RKO (cell line): ENCODE data around the gene AGBL4.
A peak's percentile ranks its signal among the peaks of the same experiment; 100 is the strongest.
"Not testable (repeated sequence)": the region's sequence is repeated elsewhere in the genome, so short reads cannot be mapped to it uniquely, and the experiment has no call there.

Experiments used
- DNase-seq: peaks from one replicate; pipeline ENCODE4 v3.0.0-alpha.2; 2016; ENCODE audit warnings: low spot score

Gene AGBL4

DNA sequence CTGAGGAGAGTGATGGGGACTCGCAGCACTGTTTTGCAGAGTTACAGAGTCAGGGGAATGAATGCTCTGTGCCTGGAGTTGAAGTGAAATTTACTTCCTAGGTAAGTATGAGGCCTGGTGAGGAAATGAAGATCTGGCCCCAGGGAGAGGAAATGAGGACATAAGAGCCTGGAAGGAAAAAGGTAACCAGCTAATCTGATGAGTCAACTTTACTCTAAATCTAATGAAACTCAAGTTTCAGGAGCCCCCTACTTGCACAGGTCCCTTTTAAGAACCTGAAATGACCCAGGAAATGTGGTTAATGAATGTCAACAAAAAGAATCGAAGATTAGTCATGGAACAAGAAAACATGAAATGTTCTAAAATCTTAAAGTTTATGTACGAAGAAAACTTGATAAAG, 599.0 kb downstream of the AGBL4 start:
- no peak for DNase-seq

DNA sequence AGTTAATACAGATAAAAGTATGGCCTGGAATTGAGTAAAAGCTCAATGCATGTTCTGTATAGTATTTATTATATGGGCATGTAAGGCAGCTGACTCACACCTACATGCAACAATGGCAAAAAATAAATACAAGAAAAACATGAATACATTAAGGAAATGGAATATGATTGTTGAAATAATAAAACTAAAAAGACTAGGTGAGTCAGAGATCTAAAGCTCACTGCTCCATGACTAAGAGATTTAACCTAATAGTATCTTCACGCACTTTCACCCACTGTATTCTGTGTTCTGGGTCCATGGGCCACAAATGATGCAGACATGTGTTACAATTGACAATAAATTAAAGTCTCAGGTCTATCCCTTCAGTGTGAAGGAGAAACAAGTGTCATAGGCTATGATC, 607.0 kb downstream of the AGBL4 start:
- no peak for DNase-seq

DNA sequence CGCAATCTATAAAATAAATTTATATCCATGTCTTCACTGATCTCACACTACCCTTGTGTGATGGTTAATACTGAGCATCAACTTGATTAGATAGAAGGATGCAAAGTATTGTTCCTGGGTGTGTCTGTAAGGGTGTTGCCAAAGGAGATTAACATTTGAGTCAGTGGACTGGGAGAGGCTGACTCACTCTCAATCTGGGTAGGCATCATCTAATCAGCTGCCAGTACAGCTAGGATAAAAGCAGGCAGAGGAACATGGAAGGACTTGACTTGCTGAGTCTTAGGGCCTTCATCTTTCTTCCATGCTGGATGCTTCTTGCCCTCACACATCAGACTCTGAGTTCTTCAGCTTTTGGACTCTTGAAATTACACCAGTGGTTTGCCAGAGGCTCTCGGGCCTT, 615.4 kb downstream of the AGBL4 start:
- no peak for DNase-seq

DNA sequence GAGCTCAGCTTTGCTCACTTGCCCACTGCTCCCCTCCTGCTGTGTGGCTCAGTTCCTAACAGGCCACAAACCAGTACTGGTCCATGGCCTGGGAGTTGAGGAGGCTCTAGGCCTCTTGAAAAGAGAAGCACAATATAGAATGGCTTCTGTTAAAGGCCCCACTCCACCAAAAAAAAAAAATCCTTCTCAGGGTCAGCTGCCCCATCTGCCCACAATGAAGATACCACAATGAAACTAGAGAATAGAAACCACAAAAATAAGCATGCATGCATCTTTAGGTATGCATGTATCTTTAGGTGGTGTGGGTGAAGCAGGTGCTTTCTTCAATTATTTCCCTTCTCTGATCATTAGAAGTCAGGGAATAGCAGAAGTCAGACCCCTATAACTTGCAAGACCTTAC, 626.7 kb downstream of the AGBL4 start:
- DNase-seq = no peak

DNA sequence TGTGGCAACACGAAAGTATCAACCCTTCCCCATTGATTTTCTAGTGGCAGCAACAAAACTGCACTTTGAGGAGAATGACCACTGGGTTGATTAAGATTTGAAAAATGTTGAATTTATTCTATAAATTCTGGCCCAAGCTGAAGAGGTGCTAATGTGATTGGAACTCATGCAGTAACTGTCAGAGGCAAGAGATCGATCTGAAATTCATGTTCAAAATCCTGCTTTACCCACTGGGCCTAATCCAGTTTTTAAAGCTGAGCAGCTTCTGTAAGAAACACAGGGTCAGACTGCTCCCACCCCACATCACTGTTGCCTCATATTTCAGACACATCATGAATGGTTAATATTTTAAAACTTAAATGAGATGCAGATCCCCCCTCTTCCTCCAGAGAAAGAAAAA, 629.6 kb downstream of the AGBL4 start:
- no peak for DNase-seq

DNA sequence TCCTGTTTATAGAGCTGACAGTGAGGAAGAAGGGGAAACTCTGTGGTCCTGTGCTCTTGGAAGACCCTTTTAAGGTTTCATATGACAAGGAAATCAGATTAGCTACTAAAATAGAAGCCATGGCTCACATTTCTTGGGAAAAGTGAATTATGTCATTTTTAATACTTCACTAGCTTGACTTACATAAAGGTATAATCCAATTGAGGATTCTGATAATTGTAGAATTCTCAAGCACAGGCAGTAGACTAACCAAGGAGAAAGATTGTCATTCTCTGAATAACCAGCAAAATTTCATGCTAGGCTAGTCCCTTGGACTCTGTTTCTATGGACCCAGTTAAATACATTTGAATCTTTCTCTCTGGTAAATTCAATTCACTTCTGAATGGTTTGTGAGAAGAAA, 634.1 kb downstream of the AGBL4 start:
- DNase-seq = no peak

DNA sequence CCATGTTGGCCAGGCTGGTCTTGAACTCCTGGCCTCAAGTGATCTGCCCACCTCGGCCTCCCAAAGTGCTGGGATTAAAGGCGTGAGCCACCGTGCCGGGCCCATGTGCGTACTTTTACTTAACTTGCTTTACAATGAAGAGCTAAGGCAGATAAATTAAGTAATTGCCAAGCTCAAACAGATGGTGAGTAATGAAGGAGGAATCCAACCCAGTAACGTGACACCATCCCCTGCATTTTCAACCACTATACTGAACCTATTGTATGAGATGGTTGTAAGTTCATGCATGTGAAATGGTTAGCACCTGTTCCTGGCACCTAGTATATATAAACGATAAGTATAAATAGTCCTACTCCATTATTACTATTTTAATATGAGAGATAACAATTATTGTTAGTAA, 659.1 kb downstream of the AGBL4 start:
- DNase-seq = no peak

DNA sequence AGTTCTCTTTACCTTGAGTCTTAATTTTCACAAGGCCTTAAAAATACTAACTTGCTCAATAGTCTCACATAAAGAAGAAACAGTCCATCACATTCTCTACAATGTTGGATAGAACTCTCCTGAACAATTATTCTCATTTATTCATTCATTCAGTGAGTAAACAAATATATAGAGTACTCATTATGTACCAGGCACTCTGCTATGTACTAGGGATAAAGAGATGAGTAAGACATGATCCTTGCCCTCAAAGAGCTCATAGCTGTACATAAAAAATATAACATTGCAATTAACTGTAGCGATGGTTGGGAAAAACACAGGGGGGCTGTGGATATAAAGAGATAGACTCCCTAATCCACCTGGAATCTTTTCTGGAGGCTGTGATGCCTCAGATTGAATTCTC, 660.1 kb downstream of the AGBL4 start:
- no peak for DNase-seq

DNA sequence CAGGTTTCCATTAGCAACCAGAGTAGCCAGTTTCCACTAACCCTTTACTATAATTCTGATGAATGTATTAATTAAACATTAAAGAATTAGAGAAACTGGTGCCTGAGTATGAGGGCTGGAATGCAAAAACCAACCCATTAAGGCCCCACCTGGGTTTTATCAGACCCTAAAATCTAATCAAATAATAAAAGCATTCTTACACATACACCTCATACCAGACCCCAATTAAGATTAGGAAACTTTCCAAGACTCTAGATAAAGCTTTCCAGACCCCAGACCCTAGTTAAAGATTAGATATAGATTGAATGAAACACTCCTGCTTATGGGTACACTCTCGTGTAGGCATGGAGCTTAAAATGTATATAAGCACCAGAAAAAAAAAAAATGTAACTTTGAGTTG, 665.7 kb downstream of the AGBL4 start:
- no peak for DNase-seq

DNA sequence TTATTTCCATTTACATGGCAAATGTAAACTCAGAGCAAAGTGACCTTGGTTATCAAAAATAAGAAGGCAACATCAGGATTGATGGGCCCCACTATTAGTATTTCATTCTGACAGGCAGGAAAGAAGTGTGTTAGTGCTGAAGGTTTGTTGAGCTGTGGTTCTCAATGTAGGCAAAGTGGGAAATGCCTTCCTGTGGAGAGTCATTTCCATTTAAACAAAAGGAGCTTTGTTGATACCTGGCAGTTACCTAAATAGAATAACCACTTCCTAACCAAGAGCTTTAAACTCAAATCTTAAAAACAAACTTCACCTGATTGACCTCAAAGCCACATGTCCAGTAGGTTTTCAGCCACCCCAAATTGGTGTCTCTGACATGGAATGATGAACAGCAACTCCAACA, 667.2 kb downstream of the AGBL4 start:
- no peak for DNase-seq

DNA sequence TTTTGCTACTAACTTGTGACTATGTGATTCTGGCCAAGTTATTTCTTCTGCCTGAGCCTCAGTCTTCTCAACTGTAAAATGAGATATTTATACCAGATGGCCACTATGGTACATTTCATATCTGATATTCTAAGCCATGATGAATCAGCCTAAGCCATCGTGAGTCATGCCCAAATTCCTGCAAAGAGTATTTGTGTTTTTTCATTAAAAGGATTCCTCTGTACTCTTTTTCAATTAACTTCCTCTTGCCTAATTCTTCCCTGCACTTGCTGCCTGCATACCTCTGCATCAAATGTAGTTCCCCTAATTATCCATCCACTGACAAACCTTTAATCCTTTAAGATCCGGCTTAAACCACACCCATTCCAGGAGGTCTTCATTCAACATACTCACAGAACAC, 672.0 kb downstream of the AGBL4 start:
- DNase-seq = peak; percentile 19

DNA sequence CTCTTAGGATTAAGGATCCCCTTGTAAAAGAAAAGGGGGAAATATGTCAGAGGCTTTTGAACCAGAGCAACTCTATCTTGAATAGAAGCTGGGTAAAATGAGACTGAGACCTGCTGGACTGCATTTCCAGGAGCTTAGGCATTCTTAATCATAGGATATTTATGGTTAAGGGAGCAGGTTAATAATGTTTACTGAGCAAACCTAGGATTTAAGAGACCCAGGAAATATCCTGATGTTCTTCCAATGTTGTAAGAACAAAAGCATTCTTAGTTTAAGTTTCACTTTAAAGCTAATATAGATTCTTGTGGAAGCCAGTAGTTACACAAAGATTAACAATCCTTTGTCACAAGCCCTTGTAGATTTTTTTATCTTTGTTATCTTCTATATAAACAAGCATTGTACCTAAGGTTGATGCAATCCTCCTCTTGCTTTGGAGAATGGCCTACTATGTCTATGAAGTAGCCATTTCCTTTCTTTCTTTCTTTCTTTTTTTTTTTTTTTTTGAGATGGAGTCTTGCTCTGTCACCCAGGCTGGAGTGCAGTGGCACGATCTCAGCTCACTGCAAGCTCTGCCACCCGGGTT, 676.9 kb downstream of the AGBL4 start:
- DNase-seq = no peak

DNA sequence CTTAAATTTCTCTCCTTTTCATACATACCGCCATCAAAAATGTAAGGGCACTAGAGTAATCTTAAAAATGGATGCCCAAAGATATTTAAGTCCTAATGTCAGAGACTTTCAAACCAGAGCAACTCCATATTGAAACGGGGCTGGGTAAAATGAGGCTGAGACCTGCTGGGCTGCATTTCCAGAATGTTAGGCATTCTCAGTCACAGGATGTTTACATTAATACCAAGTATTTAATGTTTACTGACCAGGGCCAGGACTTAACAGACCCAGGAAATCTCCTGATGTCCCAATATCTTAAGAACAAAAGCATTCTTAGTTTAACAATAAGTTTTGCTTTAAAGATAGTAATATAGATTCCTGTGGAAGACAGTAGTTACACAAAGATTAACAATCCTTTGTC, 683.2 kb downstream of the AGBL4 start:
- no peak for DNase-seq

DNA sequence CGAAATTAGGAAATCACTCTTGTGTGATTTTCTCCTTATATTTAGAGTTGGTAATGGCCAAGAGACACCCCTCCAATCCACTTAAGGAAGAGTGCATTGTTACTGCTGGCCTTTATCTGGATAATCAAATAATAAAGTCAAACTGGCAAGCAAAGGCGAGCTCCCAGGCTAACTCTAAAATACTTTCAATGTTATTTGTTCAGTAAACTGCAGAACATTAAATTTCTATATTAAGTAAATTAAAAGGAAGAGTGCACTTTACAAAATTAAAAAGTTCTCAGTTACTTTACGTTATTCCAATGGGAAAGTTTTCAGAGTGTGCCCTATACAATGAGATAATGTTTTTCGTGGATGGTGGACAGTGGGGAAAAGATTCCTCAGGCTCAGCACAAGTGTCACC, 684.7 kb downstream of the AGBL4 start:
- DNase-seq = no peak

DNA sequence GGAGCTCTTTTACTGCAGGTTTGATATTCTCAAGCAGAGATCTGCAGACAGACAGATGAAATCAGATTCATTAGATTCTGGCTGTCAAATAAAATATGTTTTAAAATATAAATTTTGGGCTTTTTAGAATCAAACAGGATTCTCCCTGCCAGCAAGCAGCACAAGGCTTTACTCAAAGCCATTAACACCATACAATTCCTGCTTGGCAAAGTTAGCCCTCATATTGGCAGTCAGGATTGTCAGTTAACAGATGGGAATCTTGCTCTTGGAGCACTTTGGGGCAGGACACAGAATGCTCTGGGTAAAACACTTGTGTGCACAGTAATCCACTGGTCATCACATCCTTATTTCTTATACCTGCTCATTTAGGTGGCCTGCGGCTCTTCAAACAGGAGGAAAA, 686.5 kb downstream of the AGBL4 start:
- no peak for DNase-seq

DNA sequence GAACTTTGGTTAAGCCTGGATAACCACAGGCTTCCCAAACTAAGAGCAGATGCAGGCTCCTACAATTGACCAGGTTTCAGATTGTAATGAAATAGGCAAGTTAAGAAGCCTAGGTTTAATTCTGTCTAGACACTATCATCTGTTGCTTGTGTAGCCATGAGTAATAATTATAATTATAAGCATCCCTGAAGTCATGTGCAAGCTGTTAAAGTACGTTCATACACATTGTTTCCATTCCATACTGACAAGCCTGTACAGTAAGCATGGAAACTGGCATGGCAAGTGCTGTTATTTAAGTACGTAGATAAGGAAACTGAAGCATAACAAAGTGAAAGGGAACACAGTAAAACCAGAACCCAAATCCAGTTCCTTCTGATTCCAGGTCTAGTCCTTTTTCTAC, 689.8 kb downstream of the AGBL4 start:
- no peak for DNase-seq

DNA sequence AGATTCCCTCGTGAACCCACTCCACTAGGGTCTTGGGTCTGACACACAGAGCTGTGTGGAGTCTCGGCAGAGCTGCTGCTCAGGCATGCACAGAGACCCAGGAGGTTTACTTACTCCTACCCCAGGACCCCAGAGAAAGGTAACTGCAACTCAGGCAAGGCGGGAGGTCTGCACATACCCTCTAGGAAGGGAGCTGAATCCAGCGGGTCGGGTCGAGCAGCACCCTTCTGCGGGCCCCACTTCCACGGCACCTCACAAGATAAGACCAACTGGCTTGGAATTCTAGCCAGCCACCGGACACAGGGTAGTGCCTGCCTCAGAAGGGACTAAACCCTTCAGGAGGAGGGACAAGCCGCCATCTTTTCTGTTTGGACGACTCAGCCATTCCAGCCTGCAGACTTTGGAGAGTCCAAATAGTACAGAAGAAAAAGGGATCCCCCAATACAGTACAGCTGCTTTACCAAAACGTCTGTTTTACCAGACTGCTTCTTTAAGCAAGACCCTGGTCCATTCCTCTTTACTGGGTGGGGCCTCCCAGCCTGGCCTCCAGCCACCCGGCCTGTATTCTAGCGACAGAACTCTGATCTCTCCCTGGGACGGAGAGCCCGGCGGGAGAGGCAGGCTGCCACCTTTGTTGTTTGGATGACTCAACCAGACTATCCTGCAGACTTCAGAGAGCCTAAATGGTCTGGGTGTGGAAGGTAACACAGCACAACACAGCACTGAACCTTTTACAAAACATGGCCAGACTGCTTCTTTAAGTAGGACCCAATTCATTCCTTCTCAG, 692.5 kb downstream of the AGBL4 start:
- no peak for DNase-seq

DNA sequence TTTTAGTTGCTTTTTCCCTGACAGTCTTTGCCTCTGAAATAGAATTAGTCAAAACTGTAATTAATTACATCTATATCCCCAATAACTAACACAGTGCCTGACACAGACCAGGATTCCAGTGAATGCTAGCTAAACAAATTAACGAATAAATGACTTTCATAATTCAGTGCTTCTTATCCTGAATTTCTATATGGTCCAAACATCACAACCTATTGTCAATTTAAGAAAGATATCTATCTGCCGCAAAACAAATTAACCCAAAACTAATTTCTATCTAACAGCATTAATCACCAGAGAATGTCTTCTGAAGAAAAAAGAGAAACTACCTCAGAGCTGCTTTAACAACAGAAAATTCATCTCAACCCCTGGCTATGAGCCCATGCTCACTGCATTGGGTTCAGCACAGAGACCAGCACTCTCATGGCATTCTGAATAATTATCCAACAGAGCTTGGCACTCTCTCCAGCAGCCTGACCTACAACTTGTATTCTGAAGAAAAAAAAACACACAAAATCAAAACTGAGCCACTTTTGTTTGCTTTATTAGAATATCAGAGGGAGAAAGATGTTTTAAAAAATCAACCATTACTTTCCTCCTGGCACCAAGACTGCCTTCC, 699.7 kb downstream of the AGBL4 start:
- no peak for DNase-seq

DNA sequence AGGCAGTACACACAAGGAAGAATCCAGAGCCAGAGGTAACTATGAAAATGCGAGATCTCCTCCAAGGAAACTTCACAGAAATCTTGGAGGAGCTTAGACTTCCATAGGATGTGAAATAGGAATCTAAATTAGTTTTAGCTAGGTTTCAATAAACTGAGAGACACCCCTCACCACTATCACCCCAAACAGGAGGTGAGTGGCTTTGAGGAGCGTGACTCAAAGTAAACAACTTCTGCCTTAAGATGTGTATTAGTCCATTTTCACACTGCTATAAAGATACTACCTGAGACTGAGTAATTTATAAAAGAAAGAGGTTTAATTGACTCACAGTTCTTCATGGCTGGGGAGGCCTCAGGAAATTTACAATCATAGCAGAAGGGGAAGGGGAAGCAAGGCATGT, 703.3 kb downstream of the AGBL4 start:
- DNase-seq = not testable (repeated sequence)

DNA sequence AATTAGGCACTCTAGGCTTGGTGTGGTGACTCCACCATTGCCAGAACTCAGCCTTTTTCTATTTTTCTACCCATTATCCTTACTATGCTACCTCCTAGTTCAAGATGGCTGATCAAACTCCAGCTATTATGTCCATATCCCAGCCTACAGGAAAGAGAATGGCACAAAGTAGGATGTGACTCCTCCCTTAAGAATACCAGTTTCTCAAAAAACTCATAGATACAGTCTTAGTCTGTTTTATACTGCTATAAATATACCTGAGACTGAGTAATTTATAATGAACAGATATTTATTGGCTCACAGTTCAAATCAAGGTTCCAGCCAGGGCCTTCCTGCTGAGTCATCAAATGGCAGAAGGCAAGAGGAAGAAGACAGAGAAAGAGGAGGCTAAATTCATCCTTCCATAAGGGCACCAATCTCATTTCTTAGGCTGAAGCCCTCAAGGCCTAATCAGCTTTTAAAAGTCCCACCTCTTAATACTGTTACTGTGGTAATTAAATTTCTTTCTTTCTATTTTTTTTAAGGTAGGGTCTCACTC, 704.3 kb downstream of the AGBL4 start:
- DNase-seq = no peak

DNA sequence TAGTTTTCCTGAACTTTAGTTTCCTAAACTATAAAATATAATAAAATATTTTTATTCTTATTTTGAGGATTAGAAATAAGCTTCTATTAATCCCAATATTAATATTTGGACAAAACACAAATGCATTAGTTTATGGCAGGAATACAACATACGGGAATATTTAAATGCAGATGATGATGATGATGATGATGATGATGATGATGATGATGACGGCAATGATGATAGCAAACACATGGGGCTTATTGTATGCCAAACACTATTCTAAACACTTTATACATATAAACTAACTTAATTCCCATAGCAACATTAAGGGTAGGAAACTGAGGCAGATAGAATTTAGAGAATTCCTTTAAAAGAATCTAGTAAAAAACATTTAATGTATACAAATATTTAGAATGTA, 705.5 kb downstream of the AGBL4 start:
- DNase-seq = no peak

DNA sequence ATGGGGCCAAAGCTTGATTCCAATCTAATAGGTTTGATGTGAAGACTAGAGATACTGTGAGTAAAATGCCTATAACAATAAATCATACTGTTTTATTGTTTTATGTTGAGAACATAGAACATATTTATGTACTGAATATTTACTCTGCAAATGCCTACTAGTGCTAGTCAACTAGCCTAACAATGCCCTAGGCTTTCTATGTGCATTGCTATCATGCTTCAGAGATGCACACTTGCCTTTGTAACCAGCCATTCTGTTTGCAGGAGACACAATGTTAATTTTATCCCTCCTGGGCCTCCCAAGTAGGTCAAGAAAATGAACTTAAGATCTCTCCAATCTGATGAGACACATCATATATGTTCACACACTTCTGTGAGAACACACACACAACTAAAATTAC, 716.3 kb downstream of the AGBL4 start:
- DNase-seq = no peak

DNA sequence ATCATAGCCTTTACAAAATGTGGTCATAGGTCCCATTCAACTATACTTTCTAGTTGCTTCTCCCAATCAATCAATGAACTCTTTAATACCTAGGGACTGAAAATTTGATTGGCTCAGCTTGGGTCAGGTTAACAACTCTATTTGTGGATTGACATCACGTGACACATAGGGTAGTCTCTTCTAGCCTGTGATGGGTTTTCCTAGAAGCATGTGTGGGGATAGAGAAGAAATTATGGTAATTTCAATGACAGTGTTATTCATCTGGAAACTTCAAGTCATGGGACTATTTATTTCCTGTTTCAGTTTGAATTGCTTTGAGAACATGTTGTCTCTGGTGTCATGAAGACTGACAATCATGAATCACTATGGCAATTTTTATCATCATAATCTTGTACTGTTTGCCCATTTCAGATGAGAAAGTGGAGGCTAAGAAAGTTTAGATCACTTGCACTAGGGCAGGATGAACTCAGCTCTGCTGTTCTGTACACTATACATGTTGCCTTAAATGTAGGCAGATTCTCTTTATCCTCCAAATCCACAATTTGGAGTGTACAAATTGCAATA, 717.2 kb downstream of the AGBL4 start:
- DNase-seq = no peak
